HT-29 (cell line): ENCODE measurements around the gene NR2F2. TPM values are rescaled to one million over a fixed set of nuclear protein-coding genes. Genes with fewer than 3 reads are reported as not detected.
A peak's percentile ranks its signal among the peaks of the same experiment; 100 is the strongest.

Experiments used
- DNase-seq: peaks from one replicate; pipeline ENCODE4 v3.0.0-alpha.2; 2015; ENCODE audit warnings: low spot score
- total RNA-seq: library from RNA; depleted of rRNA; stranded (reverse); fragments of >200 nt; shearing (Covaris generic); gene quantifications from 2 replicates; pipeline ENCODE4 v1.2.3, GENCODE V29; 2014

The NR2F2 gene
- total RNA-seq, 1 experiment from 2014 or later, result 12.6 TPM

DNA sequence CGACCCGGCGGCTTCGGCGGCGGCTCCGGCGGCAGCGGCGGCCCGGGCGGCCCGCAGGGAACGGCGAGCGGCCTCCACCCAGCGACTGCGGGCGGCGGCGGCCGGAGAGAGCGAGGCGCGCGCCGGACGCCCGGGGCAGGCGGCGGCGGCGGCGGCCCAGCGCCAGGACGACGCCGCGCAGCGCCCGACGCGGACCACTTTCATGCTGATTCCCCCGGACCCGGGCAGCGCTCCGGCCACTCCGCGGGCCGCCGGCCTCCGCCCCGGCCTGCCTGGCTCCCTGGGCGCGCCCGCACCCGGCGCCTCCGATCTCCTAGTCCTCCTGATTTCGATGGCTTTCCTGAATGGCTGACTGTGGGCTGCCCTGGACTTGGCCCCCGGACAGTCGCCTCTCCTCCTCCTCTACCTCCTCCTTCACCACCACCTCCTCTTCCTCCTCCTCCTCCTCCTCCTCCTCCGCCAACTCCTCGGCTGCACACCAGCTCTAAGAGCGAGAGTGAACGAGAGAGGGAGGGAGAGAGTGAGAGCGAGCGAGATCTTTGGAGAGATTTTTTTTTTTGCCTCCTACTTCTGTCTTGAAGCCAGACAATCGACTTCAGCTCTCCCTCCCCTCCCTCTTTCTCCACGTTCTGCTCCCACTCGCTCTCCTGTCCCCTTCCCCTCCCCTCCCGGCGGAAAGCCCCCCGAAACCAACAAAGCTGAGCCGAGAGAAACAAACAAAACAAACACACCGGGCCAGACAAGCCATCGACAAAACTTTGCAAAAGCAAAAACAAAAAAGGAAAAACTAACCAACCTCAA is 844 bp downstream of the NR2F2 start:
- peak; percentile 66 for DNase-seq

DNA sequence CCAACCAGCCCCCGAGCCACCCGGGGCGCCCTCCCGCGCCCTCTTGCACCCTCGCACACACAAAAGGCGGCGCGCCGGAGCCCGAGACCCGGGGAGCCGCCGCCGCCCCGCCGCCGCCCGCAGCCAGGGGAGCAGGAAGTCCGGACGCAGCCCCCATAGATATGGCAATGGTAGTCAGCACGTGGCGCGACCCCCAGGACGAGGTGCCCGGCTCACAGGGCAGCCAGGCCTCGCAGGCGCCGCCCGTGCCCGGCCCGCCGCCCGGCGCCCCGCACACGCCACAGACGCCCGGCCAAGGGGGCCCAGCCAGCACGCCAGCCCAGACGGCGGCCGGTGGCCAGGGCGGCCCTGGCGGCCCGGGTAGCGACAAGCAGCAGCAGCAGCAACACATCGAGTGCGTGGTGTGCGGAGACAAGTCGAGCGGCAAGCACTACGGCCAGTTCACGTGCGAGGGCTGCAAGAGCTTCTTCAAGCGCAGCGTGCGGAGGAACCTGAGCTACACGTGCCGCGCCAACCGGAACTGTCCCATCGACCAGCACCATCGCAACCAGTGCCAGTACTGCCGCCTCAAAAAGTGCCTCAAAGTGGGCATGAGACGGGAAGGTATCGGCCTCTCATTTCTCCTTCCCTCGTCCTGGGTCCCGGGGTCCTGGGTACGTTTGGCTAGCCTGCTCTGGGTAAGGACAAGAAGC is 1.6 kb downstream of the NR2F2 start:
- DNase-seq, result peak; percentile 68

DNA sequence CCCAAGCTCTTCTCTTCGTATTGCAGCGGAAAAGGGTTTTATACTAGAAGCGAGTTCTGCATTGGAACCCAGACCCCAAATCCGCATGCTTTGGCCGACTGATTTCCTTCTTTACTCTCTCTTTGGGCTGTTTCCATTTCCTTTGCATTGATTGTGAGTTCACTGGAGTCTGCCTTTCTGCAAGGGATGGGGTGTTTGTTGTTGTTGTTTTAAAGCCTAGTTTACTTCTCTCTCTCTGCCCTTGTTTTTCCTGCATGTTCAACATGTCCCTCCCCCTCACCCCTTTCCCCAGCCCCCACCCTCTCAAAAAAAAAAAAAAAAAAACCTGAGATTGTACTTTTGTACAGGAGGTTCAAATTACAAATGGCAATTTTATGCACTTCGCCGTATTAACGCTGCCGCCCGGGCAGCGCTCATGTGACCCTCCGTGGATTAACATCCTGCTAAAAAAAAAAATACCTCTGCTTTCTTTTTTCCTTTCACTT is 2.2 kb downstream of the NR2F2 start:
- DNase-seq, result peak; percentile 59

DNA sequence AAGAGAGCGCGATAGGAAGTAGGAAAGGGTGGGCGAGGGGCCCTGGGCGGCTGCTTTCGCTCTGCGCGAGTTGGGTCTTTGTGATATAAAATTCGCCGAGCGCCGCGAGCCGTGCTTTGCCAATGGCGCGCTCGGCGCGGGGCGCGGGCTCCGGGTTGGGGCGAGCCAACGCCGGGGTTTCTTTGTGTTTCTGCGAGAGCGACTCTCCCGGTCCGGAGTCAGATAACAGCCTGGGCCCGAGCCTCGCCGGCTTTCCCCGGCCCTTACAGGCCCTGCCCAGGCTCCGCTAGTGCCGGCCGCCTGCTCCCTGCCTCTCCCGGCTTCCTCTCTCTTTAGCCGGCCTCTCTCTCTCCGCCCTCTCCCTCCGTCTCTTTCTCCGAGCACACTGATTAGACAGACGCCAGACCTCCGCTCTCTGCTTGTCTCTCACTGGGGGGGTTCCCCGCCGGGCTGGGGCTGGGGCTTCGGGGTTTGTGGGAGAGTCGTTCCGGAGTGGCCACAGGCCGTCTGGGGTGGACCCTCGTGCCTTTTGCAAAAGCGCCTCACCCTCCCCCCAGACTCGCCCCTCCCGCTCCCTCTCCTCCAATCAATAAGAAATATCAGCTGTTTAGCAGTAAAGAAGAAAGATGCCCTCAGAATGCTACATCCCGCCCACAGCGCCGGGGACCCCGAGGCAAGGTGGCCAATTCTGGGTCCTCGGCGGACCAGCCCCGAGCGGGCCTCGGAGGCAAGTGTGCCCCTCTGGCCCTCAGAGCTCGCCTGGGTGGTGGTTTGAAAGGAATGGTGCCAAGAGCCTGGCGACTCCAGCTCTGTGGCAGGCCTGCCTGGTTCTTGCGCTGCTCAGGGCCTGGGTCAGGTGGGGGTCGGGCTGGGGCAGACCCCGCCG is 2.9 kb downstream of the NR2F2 start:
- peak; percentile 55 for DNase-seq

DNA sequence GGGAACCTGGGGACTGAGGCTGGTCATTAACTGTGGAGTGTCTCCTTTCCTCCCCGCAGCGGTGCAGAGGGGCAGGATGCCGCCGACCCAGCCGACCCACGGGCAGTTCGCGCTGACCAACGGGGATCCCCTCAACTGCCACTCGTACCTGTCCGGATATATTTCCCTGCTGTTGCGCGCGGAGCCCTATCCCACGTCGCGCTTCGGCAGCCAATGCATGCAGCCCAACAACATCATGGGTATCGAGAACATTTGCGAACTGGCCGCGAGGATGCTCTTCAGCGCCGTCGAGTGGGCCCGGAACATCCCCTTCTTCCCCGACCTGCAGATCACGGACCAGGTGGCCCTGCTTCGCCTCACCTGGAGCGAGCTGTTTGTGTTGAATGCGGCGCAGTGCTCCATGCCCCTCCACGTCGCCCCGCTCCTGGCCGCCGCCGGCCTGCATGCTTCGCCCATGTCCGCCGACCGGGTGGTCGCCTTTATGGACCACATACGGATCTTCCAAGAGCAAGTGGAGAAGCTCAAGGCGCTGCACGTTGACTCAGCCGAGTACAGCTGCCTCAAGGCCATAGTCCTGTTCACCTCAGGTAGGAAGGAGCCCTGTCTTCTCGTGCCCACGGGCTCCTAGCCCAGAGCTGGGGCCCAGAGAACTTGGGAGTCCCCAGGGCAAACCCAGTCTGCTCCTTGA is 3.7 kb downstream of the NR2F2 start:
- peak; percentile 55 for DNase-seq

DNA sequence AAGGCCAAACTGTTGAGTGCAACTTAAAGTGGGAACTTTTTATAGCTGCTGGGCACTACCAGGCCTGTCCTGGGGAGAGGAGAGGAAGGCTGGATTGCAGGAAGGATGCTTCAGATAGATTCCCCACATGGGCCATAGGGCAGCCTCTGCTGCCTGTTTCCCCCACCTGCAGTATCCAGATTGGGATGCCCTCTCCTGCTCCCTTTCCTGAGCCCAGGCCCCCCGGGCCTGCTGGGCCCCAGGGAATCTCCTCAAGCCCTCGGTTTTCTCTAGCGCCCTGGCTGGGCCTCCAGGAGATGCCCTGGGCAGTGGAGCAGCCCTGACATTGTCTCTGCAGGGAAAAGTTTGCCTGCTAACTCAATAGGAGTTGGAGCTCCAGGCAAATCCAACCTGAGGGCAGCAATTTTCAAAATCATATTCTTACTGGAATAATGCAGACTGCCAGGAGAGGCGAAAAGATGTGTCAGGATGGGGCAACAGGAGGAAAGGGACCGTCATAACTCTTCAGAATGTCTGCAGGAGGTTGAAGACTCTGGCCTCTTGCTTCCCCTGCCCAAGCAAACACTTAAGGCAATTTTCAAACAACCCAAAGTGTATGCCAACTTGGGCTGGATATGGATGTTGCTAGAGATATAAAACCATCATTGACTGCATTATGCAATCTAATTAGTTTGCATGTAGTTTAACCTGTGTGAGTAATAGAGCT is 4.4 kb downstream of the NR2F2 start:
- DNase-seq, result peak; percentile 51

DNA sequence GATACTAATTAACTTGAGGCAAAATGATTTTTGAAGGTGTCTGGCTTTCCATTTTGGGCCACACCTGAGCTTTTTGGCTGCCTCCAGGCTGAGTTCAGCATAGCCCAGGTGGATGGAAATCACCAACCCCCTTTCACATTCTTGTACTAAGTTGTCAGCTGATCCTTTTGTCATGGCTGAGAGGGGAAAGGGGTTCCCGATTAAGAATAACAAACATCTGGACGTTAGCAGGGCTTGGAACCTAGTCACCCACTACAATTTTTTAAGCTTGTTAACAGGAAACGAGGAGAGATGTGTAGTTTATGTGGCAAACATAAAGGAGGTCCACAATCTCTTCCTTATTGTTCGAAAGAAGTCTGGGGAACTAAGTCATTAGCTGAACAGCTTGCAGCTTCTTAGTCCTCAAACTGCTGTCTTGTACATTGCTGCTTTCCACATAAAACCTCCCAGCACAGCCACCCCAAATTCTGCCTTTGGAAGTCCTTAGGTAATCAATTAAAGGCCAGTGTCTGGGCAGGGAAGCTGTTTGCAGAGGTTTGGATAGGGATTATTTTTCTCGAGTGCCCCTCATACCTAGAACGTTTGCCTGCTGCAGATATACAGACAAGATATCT is 5.0 kb downstream of the NR2F2 start:
- peak; percentile 58 for DNase-seq

DNA sequence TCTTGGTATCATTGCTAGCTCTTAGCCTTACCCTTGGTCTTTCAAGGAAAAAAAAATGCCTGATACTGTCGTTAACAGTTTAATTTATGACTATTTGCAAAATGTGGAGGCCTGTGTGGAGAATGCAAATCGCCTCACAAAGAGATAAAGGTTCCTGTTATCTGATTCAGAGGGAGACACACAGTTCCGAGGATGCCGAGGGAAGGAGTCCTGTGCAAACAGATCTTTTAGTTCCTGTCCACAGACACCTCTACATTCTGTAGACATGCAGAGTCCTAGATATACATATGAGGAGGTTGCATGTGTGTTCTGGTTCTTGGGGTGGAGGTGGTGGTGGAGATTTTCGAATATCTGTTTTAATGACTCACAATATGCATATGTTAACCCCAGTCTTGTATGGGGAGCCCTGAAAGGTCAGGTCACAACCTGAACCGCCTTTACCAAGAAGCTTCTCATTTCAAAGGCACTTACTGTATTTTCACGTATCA is 5.7 kb downstream of the NR2F2 start:
- peak; percentile 64 for DNase-seq

DNA sequence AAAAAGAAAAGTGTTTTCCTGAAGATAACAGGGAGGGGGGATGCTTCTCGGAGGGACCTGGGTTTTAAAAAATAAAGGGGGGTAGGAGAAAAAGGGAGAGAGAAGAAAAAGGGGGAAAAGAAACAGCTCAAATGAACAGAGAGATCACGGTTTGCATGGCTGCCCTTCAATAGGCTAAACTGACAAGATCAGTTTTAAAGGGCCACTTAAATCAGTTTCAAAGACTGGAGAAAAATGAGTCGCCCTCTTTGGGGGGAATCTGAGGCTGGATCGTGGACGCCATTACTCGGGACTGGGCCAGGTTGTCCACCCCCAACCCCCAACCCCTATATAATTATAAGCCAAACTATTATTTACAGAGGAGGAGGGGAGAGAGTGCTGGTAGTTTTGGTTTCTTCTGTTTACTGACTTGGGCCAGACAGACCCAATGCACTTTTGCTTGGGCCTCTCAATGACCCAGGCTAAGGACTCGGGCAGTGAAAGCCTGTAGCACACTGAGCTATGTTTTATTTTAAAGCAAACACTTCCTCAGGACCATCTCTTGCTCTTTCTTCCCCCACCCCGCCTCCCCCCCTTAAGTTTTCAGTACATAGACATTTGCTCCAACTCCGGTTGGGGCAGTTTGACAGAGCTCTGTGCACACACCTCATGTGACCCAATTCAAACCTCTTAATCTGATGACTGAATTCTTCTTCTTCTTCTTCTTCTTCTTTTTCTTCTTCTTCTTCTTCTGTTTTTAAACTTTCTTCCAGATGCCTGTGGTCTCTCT is 6.3 kb downstream of the NR2F2 start:
- peak; percentile 74 for DNase-seq

DNA sequence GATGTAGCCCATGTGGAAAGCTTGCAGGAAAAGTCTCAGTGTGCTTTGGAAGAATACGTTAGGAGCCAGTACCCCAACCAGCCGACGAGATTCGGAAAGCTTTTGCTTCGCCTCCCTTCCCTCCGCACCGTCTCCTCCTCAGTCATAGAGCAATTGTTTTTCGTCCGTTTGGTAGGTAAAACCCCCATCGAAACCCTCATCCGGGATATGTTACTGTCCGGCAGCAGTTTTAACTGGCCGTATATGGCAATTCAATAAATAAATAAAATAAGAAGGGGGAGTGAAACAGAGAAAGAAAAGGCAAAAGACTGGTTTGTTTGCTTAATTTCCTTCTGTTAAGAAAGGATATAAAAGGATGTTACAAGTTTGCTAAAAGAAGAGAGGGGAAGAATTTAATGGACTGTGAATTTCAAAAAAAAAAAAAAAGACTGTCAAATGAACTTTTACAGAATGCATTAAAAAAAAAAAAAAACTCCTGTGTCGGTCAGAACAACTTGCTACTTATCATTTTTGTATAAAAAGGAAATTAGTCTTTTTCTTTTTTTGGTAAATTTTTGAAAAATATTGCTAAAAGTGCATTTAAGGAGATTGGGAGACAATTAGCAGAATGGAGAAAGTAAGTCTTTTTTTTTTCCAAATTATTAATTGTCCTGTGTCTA is 7.0 kb downstream of the NR2F2 start:
- no peak for DNase-seq

DNA sequence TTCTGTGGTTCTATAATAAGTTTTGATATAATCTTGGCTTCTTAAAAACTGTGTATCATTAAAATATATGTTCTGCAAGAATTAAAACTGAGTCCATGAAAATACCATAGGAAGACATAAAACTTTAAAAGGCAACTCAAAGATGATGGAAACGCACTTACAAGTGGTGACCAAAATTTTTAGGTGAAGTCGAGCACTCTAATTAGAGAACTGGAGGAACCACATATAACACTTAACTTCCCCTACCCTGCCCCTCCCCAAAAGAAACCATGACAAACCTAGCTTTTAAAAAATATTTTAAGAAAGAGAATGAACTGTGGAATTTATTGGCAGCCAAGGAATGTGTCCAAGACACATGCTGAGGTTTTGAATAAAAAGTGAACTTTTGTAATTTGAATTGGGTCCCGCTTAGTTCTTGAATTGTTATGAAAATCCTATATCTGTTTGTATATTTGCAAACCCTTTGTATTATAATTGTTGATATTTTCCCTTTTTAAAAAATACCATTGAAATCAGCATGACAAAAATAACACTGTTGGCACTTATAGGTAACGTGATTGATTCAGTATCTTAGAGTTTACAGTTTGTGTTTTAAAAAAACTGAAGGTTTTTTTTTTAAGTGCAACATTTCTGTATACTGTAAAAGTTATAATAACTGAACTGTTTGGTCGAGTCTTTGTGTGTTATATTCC is 7.7 kb downstream of the NR2F2 start:
- DNase-seq, result peak; percentile 57

DNA sequence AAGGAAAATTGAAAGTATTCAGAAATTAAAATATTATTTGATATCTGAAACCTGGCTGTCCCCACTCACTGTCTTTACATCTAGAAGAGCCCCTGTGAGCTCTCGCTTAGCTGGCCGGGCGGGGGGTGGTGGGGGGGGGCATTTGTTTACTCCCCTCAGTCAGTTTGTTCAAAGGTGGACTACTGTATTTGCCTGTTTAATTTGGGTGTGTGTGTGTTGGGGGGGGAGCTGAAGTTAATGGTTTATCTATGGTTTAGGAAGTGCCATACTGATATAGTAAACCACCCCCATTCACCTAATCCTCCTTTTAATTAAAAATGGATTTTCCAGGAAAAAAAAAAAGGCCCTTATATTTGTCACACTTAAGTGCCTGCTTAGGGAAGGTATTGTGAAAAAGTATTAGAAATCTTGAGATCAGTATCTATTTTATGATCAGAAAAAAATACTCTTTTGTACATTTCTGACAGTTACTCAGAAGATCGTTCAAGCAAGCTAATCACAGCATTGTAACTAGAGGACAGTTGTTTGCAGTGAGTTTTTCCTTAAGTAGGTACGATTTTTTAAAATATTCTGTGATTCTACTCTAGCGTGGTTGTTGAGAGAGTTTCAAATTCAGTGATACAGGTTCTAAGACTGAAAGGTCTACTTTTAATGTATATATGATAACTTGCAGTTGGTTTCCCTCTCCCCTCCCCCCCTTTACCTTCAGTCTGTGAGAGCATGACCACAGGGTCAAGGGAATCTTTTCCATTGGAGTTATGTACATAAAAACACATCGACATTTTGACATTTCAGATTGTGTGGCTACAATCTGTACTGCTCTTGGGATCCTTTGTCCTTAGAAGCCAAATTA is 8.5 kb downstream of the NR2F2 start:
- DNase-seq, result peak; percentile 76

DNA sequence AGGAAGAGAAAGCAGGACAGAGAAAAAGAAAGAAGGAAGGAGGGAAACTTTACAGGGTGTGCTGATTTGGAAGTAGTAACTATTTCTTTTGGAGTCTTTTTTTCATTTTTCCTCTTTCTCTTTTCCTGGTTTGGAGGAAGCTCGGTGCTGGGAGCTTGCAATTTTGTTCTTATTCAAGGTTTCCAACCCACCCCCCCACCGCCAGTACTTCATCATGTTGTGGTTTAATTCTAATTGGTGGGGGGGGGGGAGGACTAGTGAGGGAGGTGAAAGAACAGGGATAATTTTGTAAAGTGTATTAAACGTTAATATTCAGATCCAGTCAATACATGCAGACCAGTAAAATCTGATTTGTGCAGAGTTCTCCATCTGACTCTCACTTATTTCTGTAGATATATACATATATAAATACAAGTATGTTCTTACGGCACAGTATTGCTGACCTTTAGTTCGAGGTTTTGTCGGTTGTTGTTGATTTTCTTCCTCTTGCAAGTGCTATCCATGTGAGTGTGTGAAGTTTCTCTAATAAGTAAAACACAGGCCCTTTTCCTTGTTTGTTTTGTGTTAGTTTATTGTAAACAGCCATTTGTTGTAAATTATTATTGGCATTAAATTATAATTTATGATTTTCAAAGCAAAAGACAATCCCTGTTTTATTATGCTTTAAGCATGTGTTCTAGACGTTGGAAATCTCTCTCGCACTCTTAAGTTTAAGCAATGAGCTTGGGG is 9.3 kb downstream of the NR2F2 start:
- DNase-seq, result peak; percentile 61

DNA sequence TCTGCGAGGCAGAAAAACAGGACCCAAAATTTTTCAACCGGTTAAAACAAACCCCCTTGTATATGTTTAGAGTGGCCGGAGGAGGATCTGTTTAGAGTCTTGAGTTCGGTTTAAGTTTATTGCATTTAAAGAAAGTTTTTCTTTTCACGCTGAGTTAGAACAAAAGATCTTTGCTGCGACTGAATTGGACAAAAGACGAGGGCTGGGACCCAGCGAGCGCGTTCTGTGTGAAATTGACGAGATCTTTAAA is 9.8 kb downstream of the NR2F2 start:
- DNase-seq, result no peak

DNA sequence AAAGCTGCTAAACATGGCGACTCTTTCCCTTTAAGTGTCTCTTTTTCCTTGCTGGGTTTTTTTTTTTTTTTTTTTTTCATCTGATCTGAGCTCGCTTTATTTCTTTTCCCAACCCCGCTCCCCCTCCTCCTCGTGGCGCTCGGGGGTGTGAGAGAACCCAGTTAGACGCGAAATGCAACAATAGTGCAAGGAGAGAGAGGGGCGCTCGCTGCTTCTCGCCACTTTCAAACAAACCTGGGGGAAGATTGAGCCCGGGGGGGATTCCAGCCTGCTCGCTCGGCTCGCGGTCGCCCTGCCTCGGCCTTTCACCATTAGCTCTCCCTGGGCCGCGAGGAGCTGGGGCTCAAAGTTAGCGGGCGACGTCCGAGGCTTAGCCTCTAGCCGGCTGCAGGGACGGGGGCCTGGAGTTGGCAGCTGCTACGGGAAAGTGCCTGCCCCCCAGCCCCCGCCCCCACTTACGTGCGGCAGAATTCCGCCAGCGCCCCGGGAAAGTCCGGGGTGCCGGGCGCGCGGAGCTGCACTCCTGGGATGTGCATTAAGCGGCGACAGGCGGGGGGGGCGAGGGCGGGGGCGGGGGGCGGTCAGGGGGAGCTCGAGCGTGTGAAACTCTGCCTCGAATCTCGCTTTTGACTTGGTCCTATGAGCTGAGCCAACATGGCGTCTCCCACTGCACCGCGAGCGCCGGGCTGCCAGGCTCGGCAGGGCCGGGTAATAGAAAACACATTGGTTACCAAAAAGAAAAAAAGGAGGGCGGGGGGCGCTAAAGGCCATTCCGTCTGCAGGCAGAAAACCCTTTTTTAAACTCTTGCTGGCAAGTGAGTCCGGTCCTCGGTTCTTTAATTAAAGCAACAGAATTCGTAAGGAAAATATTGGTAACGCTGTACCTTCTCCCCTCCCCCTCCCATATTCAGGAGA is 10.4 kb downstream of the NR2F2 start:
- peak; percentile 49 for DNase-seq
